Mucosa of rectum (tissue), 2 donors: ENCODE results near the gene KRT74.

Experiments
- H3K27ac ChIP-seq, 2 donors: one replicate each; pipeline ENCODE4 v1.7.0; 2013; ENCODE audit warnings: inconsistent platforms in 2 of 2, low read depth in 2 of 2, low read length in 2 of 2
- H3K27me3 ChIP-seq, 2 donors: one replicate each; pipeline ENCODE4 v1.7.0; 2013; ENCODE audit warnings: low read length in 2 of 2; ENCODE audit not compliant: control insufficient read depth in 2 of 2, insufficient read depth in 2 of 2
- H3K36me3 ChIP-seq, 2 donors: one replicate each; pipeline ENCODE4 v1.7.0; 2013; ENCODE audit warnings: low read length in 2 of 2; ENCODE audit not compliant: control insufficient read depth in 2 of 2, insufficient read depth in 2 of 2
- H3K4me1 ChIP-seq, 2 donors: one replicate each; pipeline ENCODE4 v1.7.0; 2013; ENCODE audit warnings: low read length in 2 of 2, mild to moderate bottlenecking in 1 of 2; ENCODE audit not compliant: control insufficient read depth in 2 of 2, insufficient read depth in 2 of 2
- H3K4me3 ChIP-seq, 2 donors: one replicate each; pipeline ENCODE4 v1.7.0; 2013; ENCODE audit warnings: low read length in 2 of 2
- H3K9ac ChIP-seq, 2 donors: one replicate each; pipeline ENCODE4 v1.7.0; 2013; ENCODE audit warnings: low read length in 2 of 2, low read depth in 1 of 2, mild to moderate bottlenecking in 1 of 2
- H3K9me3 ChIP-seq, 2 donors: one replicate each; pipeline ENCODE4 v1.7.0; 2013; ENCODE audit warnings: low read length in 2 of 2; ENCODE audit not compliant: control insufficient read depth in 2 of 2
- donor health status: healthy.
- donor health status: Normal muscosa, but diverticular disease.

The KRT74 gene

DNA sequence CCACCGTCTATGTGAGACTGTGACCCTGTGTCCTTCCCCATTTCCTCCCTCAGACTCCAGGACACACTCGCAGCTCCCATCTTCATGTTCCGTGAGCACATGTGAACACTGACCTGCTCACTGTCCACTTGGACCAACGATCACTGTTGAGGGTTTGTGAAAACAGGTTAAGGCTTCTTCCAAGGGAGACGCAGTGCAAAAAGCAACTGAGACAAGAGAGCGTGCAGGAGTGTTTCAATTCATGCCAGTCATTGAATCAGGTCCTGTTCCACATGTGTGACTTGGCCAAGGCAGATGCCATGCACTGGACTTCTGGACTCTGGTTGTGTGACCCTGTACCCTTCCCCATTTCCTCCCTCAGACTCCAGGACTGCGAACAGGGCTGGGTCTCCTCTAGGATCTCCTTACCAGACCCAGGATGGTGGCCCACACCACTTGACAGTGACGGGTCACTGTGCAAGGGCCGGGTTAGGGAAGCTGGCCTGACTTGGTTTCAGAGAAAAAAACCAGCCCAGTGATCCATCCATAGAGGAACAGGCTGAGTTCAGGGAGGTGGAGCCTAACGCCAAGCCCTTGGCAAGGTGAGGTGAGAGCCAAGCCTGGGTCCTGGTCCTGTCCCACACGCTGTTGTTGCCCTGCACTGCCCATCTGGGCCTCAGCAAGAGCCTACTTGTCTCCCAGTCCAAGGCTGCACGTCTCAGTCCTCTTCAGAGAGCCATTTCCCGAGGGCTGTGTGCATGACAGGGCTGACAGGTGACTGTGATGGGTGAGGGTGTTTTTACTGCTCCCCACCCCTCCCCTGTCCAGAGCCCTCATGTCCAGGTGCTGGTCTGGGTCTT is 47.8 kb downstream of the KRT74 start:
- no peak overlapping the region for H3K27ac ChIP-seq
- no peak overlapping the region for H3K4me3 ChIP-seq
- H3K27me3 ChIP-seq, result peaks cover 0 to 4% of the 10 kb centered on the region in 2 donors
- H3K9me3 ChIP-seq, result no peaks in the 10 kb centered on the region
- H3K4me1 ChIP-seq, result no peaks in the 10 kb centered on the region
- no peak overlapping the region for H3K9ac ChIP-seq
- no peaks in the 10 kb centered on the region for H3K36me3 ChIP-seq

DNA sequence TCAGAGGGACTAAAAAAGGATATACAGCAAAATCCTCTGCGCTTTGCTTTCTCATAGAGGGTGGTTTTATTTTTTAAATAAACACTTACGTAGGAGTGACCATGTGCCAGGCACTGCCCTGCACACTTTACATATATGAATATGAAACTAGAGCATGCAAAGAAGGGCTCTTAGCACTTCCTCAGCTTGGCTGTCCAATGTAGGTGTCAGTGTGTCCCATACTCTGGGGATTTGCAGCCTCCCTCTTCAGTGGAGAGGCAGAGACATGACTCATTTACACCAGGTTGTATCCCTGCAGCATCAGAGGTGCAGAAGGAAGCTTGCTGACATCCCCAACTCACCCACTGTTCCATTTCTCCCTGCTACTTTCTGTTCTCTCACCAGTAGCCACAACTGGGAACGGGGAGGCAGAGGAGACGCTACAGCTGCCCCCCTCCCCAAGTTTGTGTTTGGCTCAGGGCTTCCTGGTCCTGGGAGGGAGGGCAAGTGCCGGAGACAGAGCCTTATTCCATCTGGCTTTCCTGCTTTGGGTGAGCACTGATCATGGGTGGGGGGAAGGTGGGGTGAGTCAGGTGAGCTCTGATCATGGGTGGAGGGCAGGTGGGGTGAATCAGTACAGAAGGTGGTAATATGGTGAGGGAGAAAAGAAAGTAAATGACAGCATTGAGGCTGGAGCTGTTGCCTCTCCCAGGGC is 48.6 kb downstream of the KRT74 start:
- Histone ChIP-seq H3K9me3 (no peaks in the 10 kb centered on the region), H3K9ac (no peak overlapping the region), H3K4me3 (no peak overlapping the region), H3K27me3 (peaks cover 0 to 4% of the 10 kb centered on the region in 2 donors), H3K36me3 (no peaks in the 10 kb centered on the region), H3K4me1 (no peaks in the 10 kb centered on the region), H3K27ac (no peak overlapping the region)

DNA sequence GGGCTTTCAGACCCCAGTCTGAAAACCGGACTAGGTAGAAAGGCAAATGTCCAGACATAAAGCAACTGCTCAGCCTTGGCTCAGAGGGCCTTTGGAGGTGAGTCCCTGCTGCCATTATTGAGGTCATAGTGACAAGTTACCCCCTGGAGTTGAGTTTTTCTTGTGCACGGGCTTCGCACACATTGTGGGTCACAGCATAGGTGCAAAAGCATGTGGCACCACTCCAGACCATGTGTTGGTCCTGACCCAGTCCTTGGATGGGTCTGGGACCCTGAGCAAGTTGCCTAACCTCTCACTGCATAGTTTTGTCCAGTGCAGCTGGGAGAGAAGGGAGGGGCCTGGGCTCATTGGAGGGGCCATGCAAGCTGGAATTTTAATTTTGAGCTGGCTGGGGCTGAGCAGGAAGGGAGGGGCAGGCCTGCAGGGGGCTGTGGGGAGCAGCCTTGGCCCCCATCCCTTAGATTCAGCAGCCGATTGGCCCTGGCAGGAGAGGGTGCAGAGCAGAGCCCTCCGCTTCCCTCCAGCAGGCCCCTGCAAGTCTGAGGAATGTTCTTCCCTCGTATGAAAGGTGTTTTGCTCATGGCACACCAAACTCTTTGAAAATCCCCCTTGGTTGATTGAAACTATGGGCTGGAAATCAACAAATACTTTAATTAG is 49.3 kb downstream of the KRT74 start:
- H3K36me3 ChIP-seq, result no peaks in the 10 kb centered on the region
- no peaks in the 10 kb centered on the region for H3K9me3 ChIP-seq
- no peak overlapping the region for H3K9ac ChIP-seq
- no peak overlapping the region for H3K27ac ChIP-seq
- no peak overlapping the region for H3K4me3 ChIP-seq
- no peaks in the 10 kb centered on the region for H3K4me1 ChIP-seq
- peaks cover 0 to 4% of the 10 kb centered on the region in 2 donors for H3K27me3 ChIP-seq

DNA sequence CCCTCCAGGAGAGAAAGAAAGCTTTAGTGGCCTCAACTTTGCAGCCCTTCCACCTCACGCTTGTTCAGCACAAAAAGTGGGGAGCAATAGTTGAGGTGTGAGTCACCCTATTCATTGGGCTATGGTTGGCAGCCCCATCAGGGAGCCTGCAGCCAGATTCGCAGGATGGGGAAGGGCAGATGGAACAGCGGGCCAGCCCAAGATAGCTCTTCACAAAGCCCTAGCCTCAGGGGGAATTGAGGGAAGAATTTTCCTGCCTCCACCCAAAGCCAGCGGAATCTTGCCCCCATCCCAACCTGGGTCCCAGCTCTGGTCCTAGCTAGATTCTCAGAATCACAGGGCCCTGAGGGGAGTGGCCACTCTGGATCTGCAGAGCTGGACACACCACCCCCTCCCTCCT is 49.8 kb downstream of the KRT74 start:
- Histone ChIP-seq H3K9me3 (no peaks in the 10 kb centered on the region), H3K27me3 (peaks cover 0 to 4% of the 10 kb centered on the region in 2 donors), H3K4me3 (no peak overlapping the region), H3K9ac (no peak overlapping the region), H3K4me1 (no peaks in the 10 kb centered on the region), H3K27ac (no peak overlapping the region), H3K36me3 (no peaks in the 10 kb centered on the region)

DNA sequence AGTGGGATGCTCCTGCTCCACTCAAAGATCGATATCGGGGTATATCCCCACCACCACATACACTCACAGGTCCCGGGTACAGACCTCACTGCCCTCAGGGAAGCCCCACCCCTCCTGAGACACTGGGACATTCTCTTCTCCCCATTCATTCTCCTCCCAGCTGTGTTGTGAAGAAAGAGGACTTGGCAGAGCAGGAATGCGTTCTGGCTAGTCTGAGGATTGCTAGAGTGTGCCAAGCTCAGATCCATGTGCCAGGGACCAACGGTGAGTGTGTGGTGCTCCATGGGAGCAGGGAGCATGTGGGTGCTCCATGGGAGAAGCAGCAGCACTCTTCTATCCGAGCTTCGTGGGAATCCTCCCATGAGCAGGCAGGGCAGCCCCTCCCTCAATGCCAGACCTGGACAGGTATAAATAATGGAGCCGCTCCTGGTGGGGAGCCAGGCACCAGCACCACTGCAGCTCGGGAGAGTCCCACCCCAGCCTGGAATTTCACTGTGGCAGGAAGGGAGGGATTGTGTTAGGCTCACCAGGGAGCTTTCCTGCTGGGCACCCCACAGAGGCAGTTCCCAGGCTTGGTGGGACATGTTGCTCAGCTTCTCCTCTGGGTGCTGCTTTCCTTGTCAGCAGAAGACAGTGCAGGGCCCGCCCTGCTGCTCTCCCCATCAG is 51.2 kb downstream of the KRT74 start:
- H3K27me3 ChIP-seq, result peaks cover 0 to 4% of the 10 kb centered on the region in 2 donors
- H3K9me3 ChIP-seq, result no peaks in the 10 kb centered on the region
- H3K9ac ChIP-seq, result no peak overlapping the region
- H3K4me1 ChIP-seq, result no peaks in the 10 kb centered on the region
- H3K4me3 ChIP-seq, result no peak overlapping the region
- no peak overlapping the region for H3K27ac ChIP-seq
- no peaks in the 10 kb centered on the region for H3K36me3 ChIP-seq

DNA sequence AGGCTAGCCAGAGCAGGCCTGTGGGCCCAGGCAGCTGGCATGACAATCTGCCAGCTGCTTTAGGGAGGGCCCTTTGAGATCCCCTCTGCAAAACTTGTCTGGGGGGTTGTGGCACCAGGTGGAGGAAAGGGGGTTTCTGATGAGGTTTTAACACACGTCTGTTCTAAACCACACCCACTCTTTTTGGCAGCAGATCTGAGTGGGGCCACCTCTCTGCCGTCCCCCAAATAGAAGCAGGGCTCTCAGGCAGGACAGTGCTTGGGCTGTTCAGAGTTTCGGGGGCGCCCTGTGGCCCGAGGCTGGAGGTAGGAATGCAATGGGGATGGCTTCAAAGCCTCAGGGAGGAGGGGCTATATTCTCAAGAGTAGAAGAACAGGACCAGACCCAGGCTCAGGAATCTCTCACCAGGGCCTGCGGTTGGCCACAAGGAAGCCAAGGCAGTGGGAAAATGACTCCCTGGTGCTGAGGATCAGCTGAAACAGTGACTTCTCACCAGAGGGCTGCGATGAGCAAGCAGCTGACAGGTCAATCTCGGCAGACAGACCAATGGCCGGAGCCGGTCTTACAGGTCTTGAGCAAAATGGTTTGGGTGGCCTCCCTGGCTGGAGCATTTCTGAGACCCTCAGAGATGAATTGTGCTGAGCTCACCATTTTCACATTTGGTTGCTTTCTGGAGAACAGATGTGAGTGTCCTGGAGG is 51.9 kb downstream of the KRT74 start:
- no peaks in the 10 kb centered on the region for H3K36me3 ChIP-seq
- no peak overlapping the region for H3K9ac ChIP-seq
- H3K4me1 ChIP-seq, result no peaks in the 10 kb centered on the region
- no peak overlapping the region for H3K4me3 ChIP-seq
- no peaks in the 10 kb centered on the region for H3K9me3 ChIP-seq
- H3K27ac ChIP-seq, result no peak overlapping the region
- peaks cover 0 to 4% of the 10 kb centered on the region in 2 donors for H3K27me3 ChIP-seq

DNA sequence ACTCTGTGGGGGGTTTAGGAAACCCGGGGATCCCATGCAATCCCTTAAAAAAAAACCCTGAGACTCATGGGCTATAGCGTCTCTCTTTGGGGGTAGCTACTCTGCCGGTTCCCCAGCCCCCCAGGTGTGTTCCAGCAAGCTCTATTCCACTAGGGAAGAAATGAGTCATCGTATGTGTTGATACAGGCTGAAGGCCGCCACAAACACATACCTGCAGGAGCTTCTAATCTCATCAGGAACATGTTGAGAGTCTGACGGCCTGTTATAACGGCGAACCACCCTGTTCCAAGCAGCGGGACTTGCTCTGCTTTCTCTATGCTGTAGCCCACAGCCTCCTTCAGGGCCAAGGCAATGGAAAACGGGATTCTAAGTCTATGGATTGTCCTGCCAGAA is 52.5 kb downstream of the KRT74 start:
- no peaks in the 10 kb centered on the region for H3K4me1 ChIP-seq
- peaks cover 0 to 4% of the 10 kb centered on the region in 2 donors for H3K27me3 ChIP-seq
- H3K4me3 ChIP-seq, result no peak overlapping the region
- H3K9me3 ChIP-seq, result no peaks in the 10 kb centered on the region
- H3K9ac ChIP-seq, result no peak overlapping the region
- H3K27ac ChIP-seq, result no peak overlapping the region
- no peaks in the 10 kb centered on the region for H3K36me3 ChIP-seq

DNA sequence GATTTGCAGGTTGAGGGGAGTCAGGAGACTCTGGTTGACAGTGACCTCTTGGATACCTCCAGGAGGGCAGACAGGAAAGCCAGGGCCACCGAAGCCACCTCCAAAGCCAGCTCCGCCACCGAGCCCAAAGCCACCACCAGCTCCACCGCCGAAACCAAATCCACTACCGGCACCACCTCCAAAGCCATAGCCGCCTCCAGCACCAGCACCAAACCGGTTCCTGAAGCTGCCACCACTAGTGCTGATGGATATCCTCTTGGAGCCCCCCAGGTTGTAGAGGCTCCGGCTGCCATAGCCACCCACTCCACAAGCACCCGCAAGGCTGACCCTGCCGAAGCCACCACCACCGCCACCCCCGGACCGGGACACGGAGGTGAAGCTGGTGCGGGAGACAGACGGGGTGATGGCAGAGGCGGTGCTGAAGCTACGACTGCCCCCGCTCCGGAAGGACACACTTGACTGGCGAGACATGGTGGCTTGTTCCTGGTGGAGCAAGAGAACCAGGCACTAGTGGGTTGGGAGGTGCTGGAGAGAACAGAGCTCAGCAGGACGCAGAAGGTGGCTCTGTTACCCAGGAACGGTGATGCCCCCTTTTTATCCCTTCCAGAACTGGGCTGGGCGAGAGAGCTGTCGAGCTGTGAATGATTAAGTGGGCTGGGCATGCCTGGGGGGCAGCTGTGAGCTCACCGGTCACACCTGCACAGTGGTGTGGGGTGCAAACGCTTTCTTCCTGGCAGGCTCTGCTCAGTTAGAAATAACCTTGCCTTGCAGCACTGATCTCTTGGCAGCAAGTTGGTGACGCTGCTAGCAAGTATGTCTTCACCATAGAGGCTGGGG is 53.6 kb downstream of the KRT74 start, which contains the start of gene KRT5:
Gene KRT5, minus strand, starts transcription at position 569 of the 837 bp plus-strand sequence. Its CDS starts 98 bp downstream, at position 471.
- Histone ChIP-seq H3K9me3 (no peaks in the 10 kb centered on the region), H3K27me3 (peaks cover 0 to 4% of the 10 kb centered on the region in 2 donors), H3K27ac (no peak within 1 kb of the TSS), H3K4me1 (no peaks in the 10 kb centered on the region), H3K36me3 (no peaks in the 10 kb centered on the region), H3K9ac (no peak within 1 kb of the TSS), H3K4me3 (no peak within 1 kb of the TSS)

DNA sequence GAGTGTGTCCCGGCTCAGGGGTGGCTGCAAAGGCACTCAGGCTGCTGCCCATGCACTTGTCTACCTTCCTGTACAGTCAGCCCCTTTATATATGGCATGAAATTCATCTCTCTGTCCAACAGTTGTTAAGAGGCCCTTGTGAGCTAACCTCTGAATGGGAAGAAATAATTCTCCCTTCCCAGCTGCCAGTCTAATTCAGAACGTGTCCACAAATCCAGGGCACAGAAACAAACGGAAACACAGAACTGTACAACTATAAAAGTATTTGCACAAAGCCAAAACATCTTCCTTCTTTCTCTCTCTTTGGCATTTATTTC is 54.3 kb downstream of the KRT74 start:
- Histone ChIP-seq H3K4me1 (no peaks in the 10 kb centered on the region), H3K27ac (no peak overlapping the region), H3K9me3 (no peaks in the 10 kb centered on the region), H3K36me3 (no peaks in the 10 kb centered on the region), H3K9ac (no peak overlapping the region), H3K27me3 (peaks cover 0 to 4% of the 10 kb centered on the region in 2 donors), H3K4me3 (no peak overlapping the region)
